ENCODE results near the gene GRIA3.

DNA sequence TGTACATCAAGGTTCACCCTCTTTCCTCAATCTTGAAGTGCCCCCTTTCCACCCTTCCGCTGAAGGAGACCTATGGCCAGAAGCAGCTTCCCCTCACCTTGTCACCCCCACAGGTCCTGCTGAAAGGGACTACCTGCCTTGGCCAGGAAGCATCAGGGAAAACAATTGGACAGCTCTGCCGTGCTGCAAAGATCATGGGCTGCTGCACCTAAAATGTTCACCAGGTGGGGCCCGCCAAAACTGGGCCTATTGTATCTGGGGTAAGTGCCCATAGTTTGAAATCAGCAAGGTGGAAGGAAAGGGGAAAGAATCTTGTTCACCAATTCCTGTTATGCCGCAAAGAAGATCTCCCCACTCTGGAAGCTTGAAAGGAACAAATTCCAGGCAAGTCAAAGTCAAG, 18.4 kb downstream of the GRIA3 start:
- TF ChIP-seq, protein P1, sequence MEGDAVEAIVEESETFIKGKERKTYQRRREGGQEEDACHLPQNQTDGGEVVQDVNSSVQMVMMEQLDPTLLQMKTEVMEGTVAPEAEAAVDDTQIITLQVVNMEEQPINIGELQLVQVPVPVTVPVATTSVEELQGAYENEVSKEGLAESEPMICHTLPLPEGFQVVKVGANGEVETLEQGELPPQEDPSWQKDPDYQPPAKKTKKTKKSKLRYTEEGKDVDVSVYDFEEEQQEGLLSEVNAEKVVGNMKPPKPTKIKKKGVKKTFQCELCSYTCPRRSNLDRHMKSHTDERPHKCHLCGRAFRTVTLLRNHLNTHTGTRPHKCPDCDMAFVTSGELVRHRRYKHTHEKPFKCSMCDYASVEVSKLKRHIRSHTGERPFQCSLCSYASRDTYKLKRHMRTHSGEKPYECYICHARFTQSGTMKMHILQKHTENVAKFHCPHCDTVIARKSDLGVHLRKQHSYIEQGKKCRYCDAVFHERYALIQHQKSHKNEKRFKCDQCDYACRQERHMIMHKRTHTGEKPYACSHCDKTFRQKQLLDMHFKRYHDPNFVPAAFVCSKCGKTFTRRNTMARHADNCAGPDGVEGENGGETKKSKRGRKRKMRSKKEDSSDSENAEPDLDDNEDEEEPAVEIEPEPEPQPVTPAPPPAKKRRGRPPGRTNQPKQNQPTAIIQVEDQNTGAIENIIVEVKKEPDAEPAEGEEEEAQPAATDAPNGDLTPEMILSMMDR (IDR thresholded peaks at IDR 0.05; ENCODE audit: poor library complexity) = no peak
- no peak for TF ChIP-seq EZH2 (IDR thresholded peaks at IDR 0.05; ENCODE audit: borderline replicate concordance)
